LNCAP (cell line): ENCODE results near the gene ABCB9.

ENCODE experiments used
- CTCF ChIP-seq: fragments of 450-650 bp; IDR thresholded peaks from 2 replicates; pipeline ENCODE4 v1.5.1; 2017; ENCODE audit warnings: mild to moderate bottlenecking

Gene ABCB9

GRCh38 chr12:122886161-122886560 lies 80.1 kb downstream of the ABCB9 start:
- no peak for TF ChIP-seq CTCF

- no peak for TF ChIP-seq CTCF
These were observed 81.4 kb downstream of the ABCB9 start for GRCh38 chr12:122884860-122885259.

GRCh38 chr12:122884091-122884826 lies 82.0 kb downstream of the ABCB9 start:
- TF ChIP-seq CTCF, result no peak

GRCh38 chr12:122882908-122883558 lies 83.2 kb downstream of the ABCB9 start:
- TF ChIP-seq CTCF, result no peak

GRCh38 chr12:122880668-122881067 lies 85.6 kb downstream of the ABCB9 start:
- no peak; the same call in 1 of the 2 replicates for TF ChIP-seq CTCF

- TF ChIP-seq CTCF, result no peak
These were observed 86.1 kb downstream of the ABCB9 start for GRCh38 chr12:122880155-122880667.
